Measurements from ENCODE around the gene PTPRF.

The PTPRF gene

GRCh38 chr1:43613075-43613942, 82.6 kb downstream of the PTPRF start:
- Histone ChIP-seq H3K27ac (ENCODE audit: insufficient read depth in 1 of 2, low read depth in 1 of 2, low read length in 2 of 2, poor library complexity in 1 of 2, severe bottlenecking in 2 of 2) (no peak overlapping the region), H3K4me1 (ENCODE audit: control extremely low read depth in 1 of 4, control insufficient read depth in 4 of 4, insufficient read depth in 4 of 4, low read length in 3 of 4) (no peaks in the 10 kb centered on the region), H3K9me3 (ENCODE audit: control extremely low read depth in 1 of 5, control insufficient read depth in 4 of 5, insufficient read depth in 2 of 5, low read depth in 1 of 5, low read length in 4 of 5) (no peaks in the 10 kb centered on the region), H3K27me3 (replicated peaks in 2 of 5; ENCODE audit: control insufficient read depth in 4 of 5, insufficient read depth in 5 of 5, low read length in 4 of 5) (no peaks in the 10 kb centered on the region), H3K4me3 (ENCODE audit: control insufficient read depth in 1 of 7, extremely low read depth in 1 of 7, insufficient read depth in 4 of 7, low read depth in 2 of 7, low read length in 6 of 7) (no peak overlapping the region), H3K36me3 (ENCODE audit: control insufficient read depth in 4 of 4, insufficient read depth in 4 of 4, low read length in 3 of 4) (no peaks in the 10 kb centered on the region)
- 96% methylated on average over 21 of the region's 22 CpGs for WGBS (ENCODE audit: insufficient coverage)
- ChIA-PET CTCF (no interaction called here), POLR2A (no interaction called here)
- DNase-seq: no peak

GRCh38 chr1:43614211-43614610, 83.5 kb downstream of the PTPRF start:
- POLR2A ChIA-PET: no interaction called here
- DNase-seq: no peak
- H3K4me1 ChIP-seq (ENCODE audit: control extremely low read depth in 1 of 4, control insufficient read depth in 4 of 4, insufficient read depth in 4 of 4, low read length in 3 of 4): no peaks in the 10 kb centered on the region
- H3K4me3 ChIP-seq (ENCODE audit: control insufficient read depth in 1 of 7, extremely low read depth in 1 of 7, insufficient read depth in 4 of 7, low read depth in 2 of 7, low read length in 6 of 7): no peak overlapping the region
- CTCF ChIA-PET: no interaction called here
- H3K27me3 ChIP-seq (replicated peaks in 2 of 5; ENCODE audit: control insufficient read depth in 4 of 5, insufficient read depth in 5 of 5, low read length in 4 of 5): no peaks in the 10 kb centered on the region
- H3K9me3 ChIP-seq (ENCODE audit: control extremely low read depth in 1 of 5, control insufficient read depth in 4 of 5, insufficient read depth in 2 of 5, low read depth in 1 of 5, low read length in 4 of 5): no peaks in the 10 kb centered on the region
- H3K36me3 ChIP-seq (ENCODE audit: control insufficient read depth in 4 of 4, insufficient read depth in 4 of 4, low read length in 3 of 4): no peaks in the 10 kb centered on the region
- 97% methylated on average over 11 of the region's 11 CpGs for WGBS (ENCODE audit: insufficient coverage)
- H3K27ac ChIP-seq (ENCODE audit: insufficient read depth in 1 of 2, low read depth in 1 of 2, low read length in 2 of 2, poor library complexity in 1 of 2, severe bottlenecking in 2 of 2): no peak overlapping the region

- Histone ChIP-seq H3K4me3 (ENCODE audit: control insufficient read depth in 1 of 7, extremely low read depth in 1 of 7, insufficient read depth in 4 of 7, low read depth in 2 of 7, low read length in 6 of 7) (no peak overlapping the region), H3K4me1 (ENCODE audit: control extremely low read depth in 1 of 4, control insufficient read depth in 4 of 4, insufficient read depth in 4 of 4, low read length in 3 of 4) (no peaks in the 10 kb centered on the region), H3K9me3 (ENCODE audit: control extremely low read depth in 1 of 5, control insufficient read depth in 4 of 5, insufficient read depth in 2 of 5, low read depth in 1 of 5, low read length in 4 of 5) (no peaks in the 10 kb centered on the region), H3K27me3 (replicated peaks in 2 of 5; ENCODE audit: control insufficient read depth in 4 of 5, insufficient read depth in 5 of 5, low read length in 4 of 5) (no peaks in the 10 kb centered on the region), H3K36me3 (ENCODE audit: control insufficient read depth in 4 of 4, insufficient read depth in 4 of 4, low read length in 3 of 4) (no peaks in the 10 kb centered on the region), H3K27ac (ENCODE audit: insufficient read depth in 1 of 2, low read depth in 1 of 2, low read length in 2 of 2, poor library complexity in 1 of 2, severe bottlenecking in 2 of 2) (no peak overlapping the region)
- ChIA-PET CTCF (no interaction called here), POLR2A (no interaction called here)
- WGBS (ENCODE audit: insufficient coverage): 98% methylated on average over 5 of the region's 6 CpGs
- no peak for DNase-seq
These were observed 84.2 kb downstream of the PTPRF start for GRCh38 chr1:43614891-43615290.

GRCh38 chr1:43616383-43616782, 85.7 kb downstream of the PTPRF start:
- H3K36me3 ChIP-seq (ENCODE audit: control insufficient read depth in 4 of 4, insufficient read depth in 4 of 4, low read length in 3 of 4): no peaks in the 10 kb centered on the region
- H3K27ac ChIP-seq (ENCODE audit: insufficient read depth in 1 of 2, low read depth in 1 of 2, low read length in 2 of 2, poor library complexity in 1 of 2, severe bottlenecking in 2 of 2): no peak overlapping the region
- H3K4me1 ChIP-seq (ENCODE audit: control extremely low read depth in 1 of 4, control insufficient read depth in 4 of 4, insufficient read depth in 4 of 4, low read length in 3 of 4): no peaks in the 10 kb centered on the region
- POLR2A ChIA-PET: no interaction called here
- DNase-seq: no peak
- H3K27me3 ChIP-seq (replicated peaks in 2 of 5; ENCODE audit: control insufficient read depth in 4 of 5, insufficient read depth in 5 of 5, low read length in 4 of 5): no peaks in the 10 kb centered on the region
- no peaks in the 10 kb centered on the region for H3K9me3 ChIP-seq (ENCODE audit: control extremely low read depth in 1 of 5, control insufficient read depth in 4 of 5, insufficient read depth in 2 of 5, low read depth in 1 of 5, low read length in 4 of 5)
- 94% methylated on average over 7 of the region's 7 CpGs for WGBS (ENCODE audit: insufficient coverage)
- no peak overlapping the region for H3K4me3 ChIP-seq (ENCODE audit: control insufficient read depth in 1 of 7, extremely low read depth in 1 of 7, insufficient read depth in 4 of 7, low read depth in 2 of 7, low read length in 6 of 7)
- CTCF ChIA-PET: interaction anchor here (1.1 kb wide), 1 partner anchor 20 kb away, joined by 3 read pairs; no protein-coding TSS in a partner anchor

GRCh38 chr1:43617011-43617410, 86.3 kb downstream of the PTPRF start:
- ChIA-PET POLR2A (no interaction called here), CTCF (interaction anchor here (1.1 kb wide), 1 partner anchor 19 kb away, joined by 3 read pairs; no protein-coding TSS in a partner anchor)
- Histone ChIP-seq H3K27me3 (replicated peaks in 2 of 5; ENCODE audit: control insufficient read depth in 4 of 5, insufficient read depth in 5 of 5, low read length in 4 of 5) (no peaks in the 10 kb centered on the region), H3K27ac (ENCODE audit: insufficient read depth in 1 of 2, low read depth in 1 of 2, low read length in 2 of 2, poor library complexity in 1 of 2, severe bottlenecking in 2 of 2) (no peak overlapping the region), H3K9me3 (ENCODE audit: control extremely low read depth in 1 of 5, control insufficient read depth in 4 of 5, insufficient read depth in 2 of 5, low read depth in 1 of 5, low read length in 4 of 5) (no peaks in the 10 kb centered on the region), H3K4me1 (ENCODE audit: control extremely low read depth in 1 of 4, control insufficient read depth in 4 of 4, insufficient read depth in 4 of 4, low read length in 3 of 4) (no peaks in the 10 kb centered on the region), H3K4me3 (ENCODE audit: control insufficient read depth in 1 of 7, extremely low read depth in 1 of 7, insufficient read depth in 4 of 7, low read depth in 2 of 7, low read length in 6 of 7) (no peak overlapping the region), H3K36me3 (ENCODE audit: control insufficient read depth in 4 of 4, insufficient read depth in 4 of 4, low read length in 3 of 4) (no peaks in the 10 kb centered on the region)
- no peak for DNase-seq
- 89% methylated on average over 4 of the region's 5 CpGs for WGBS (ENCODE audit: insufficient coverage)

- WGBS (ENCODE audit: insufficient coverage): 99% methylated on average over 12 of the region's 14 CpGs
- POLR2A ChIA-PET: no interaction called here
- no peak for DNase-seq
- H3K9me3 ChIP-seq (ENCODE audit: control extremely low read depth in 1 of 5, control insufficient read depth in 4 of 5, insufficient read depth in 2 of 5, low read depth in 1 of 5, low read length in 4 of 5): no peaks in the 10 kb centered on the region
- H3K36me3 ChIP-seq (ENCODE audit: control insufficient read depth in 4 of 4, insufficient read depth in 4 of 4, low read length in 3 of 4): no peaks in the 10 kb centered on the region
- H3K4me3 ChIP-seq (ENCODE audit: control insufficient read depth in 1 of 7, extremely low read depth in 1 of 7, insufficient read depth in 4 of 7, low read depth in 2 of 7, low read length in 6 of 7): no peak overlapping the region
- CTCF ChIA-PET: interaction anchor here (1.1 kb wide), 1 partner anchor 19 kb away, joined by 3 read pairs; no protein-coding TSS in a partner anchor
- H3K27me3 ChIP-seq (replicated peaks in 2 of 5; ENCODE audit: control insufficient read depth in 4 of 5, insufficient read depth in 5 of 5, low read length in 4 of 5): no peaks in the 10 kb centered on the region
- no peak overlapping the region for H3K27ac ChIP-seq (ENCODE audit: insufficient read depth in 1 of 2, low read depth in 1 of 2, low read length in 2 of 2, poor library complexity in 1 of 2, severe bottlenecking in 2 of 2)
- H3K4me1 ChIP-seq (ENCODE audit: control extremely low read depth in 1 of 4, control insufficient read depth in 4 of 4, insufficient read depth in 4 of 4, low read length in 3 of 4): no peaks in the 10 kb centered on the region
These were observed 87.0 kb downstream of the PTPRF start for GRCh38 chr1:43617668-43618067.

- Histone ChIP-seq H3K4me3 (ENCODE audit: control insufficient read depth in 1 of 7, extremely low read depth in 1 of 7, insufficient read depth in 4 of 7, low read depth in 2 of 7, low read length in 6 of 7) (no peak overlapping the region), H3K4me1 (ENCODE audit: control extremely low read depth in 1 of 4, control insufficient read depth in 4 of 4, insufficient read depth in 4 of 4, low read length in 3 of 4) (no peaks in the 10 kb centered on the region), H3K27me3 (replicated peaks in 2 of 5; ENCODE audit: control insufficient read depth in 4 of 5, insufficient read depth in 5 of 5, low read length in 4 of 5) (no peaks in the 10 kb centered on the region), H3K27ac (ENCODE audit: insufficient read depth in 1 of 2, low read depth in 1 of 2, low read length in 2 of 2, poor library complexity in 1 of 2, severe bottlenecking in 2 of 2) (no peak overlapping the region), H3K9me3 (ENCODE audit: control extremely low read depth in 1 of 5, control insufficient read depth in 4 of 5, insufficient read depth in 2 of 5, low read depth in 1 of 5, low read length in 4 of 5) (no peaks in the 10 kb centered on the region), H3K36me3 (ENCODE audit: control insufficient read depth in 4 of 4, insufficient read depth in 4 of 4, low read length in 3 of 4) (no peaks in the 10 kb centered on the region)
- ChIA-PET POLR2A (no interaction called here), CTCF (interaction anchor here (1.5 kb wide), 1 partner anchor 14 kb away, joined by 3 read pairs; no protein-coding TSS in a partner anchor)
- WGBS (ENCODE audit: insufficient coverage): 94% methylated on average over 22 of the region's 22 CpGs
- no peak for DNase-seq
These were observed 88.0 kb downstream of the PTPRF start for GRCh38 chr1:43618521-43619313.

Measured in common myeloid progenitor, CD34-positive (primary cell).